MCF 10A (cell line): ENCODE measurements around the gene MOCOS. TPM values are rescaled to one million over a fixed set of nuclear protein-coding genes. Genes with fewer than 3 reads are reported as not detected.

Experiments
- BruUV-seq: library from RNA; stranded (reverse); fragments of 400-500 nt; replicated peaks from 2 replicates; lab custom pipeline; 2021; lab: Mats Ljungman, UMichigan
- CTCF ChIA-PET: fragments of 300-600 bp; sonication (Branson Sonifier 250); formaldehyde crosslinking; extraction: SDS; loops from one replicate; lab custom pipeline; 2021; ENCODE audit warnings: antibody characterized with exemption, inconsistent platforms; lab: Yijun Ruan, JAX
- POLR2A ChIA-PET: fragments of 300-600, 350-650 bp; sonication (Branson Sonifier 250); formaldehyde crosslinking; extraction: SDS; loops from one replicate; lab custom pipeline; 2020; ENCODE audit warnings: antibody characterized with exemption, inconsistent platforms; lab: Yijun Ruan, JAX
- DNase-seq: peaks from one replicate; pipeline ENCODE4 v3.0.0-alpha.2; 2018; ENCODE audit not compliant: unreplicated experiment
- H3K27ac Mint-ChIP-seq: one replicate; pipeline ENCODE4 v1.8.0; 2022; ENCODE audit warnings: mild to moderate bottlenecking, low read depth, mixed read lengths; ENCODE audit not compliant: unreplicated experiment
- H3K27me3 Mint-ChIP-seq: one replicate; pipeline ENCODE4 v1.8.0; 2022; ENCODE audit warnings: mixed read lengths; ENCODE audit not compliant: insufficient read depth, unreplicated experiment
- H3K36me3 Mint-ChIP-seq: one replicate; pipeline ENCODE4 v1.8.0; 2022; ENCODE audit warnings: mild to moderate bottlenecking, moderate library complexity, mixed read lengths; ENCODE audit not compliant: insufficient read depth, unreplicated experiment
- H3K4me1 Mint-ChIP-seq: one replicate; pipeline ENCODE4 v1.8.0; 2022; ENCODE audit warnings: mixed read lengths; ENCODE audit not compliant: insufficient read depth, unreplicated experiment
- H3K4me3 Mint-ChIP-seq: one replicate; pipeline ENCODE4 v1.8.0; 2022; ENCODE audit warnings: mild to moderate bottlenecking, moderate library complexity, mixed read lengths; ENCODE audit not compliant: unreplicated experiment
- H3K9me3 Mint-ChIP-seq: one replicate; pipeline ENCODE4 v1.8.0; 2022; ENCODE audit warnings: mixed read lengths; ENCODE audit not compliant: unreplicated experiment
- intact Hi-C: fragments of 100-400 bp; cut with micrococcal nuclease; formaldehyde crosslinking; loops from 2 replicates; pipeline ENCODE4 v1.14.1; 2022
- total RNA-seq: library from RNA; stranded (reverse); gene quantifications from 2 replicates; pipeline ENCODE4 v1.2.3, GENCODE V29; 2022
- TF ChIP-seq, protein P1 (sequence below): fragments of 200-600 bp; IDR thresholded peaks from one replicate; pipeline ENCODE4 v1.8.0; 2022; ENCODE audit warnings: antibody characterized with exemption, mild to moderate bottlenecking; ENCODE audit not compliant: unreplicated experiment

The MOCOS gene
- total RNA-seq, 1 experiment from 2014 or later, result 81.1 TPM

DNA sequence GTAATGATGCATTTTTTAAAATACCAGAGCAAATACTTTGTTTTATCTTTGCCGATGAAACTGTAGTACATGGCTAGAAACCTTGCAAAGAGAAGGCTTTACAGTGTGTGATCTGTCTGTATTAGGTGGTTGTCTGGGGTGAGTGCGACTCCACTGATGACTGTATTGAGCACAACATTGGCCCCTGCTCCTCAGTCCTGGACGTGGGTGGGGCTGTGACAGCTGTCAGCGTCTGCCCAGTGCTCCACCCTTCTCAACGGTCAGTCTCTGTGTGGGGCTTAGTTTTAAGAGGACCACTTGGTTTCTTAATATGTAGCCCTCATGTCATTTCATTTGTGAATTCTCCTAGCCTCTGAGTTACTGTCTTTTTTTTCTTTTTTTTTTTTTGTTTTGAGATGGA is 17.4 kb upstream of the MOCOS start:
- DNase-seq, result no peak
- intact Hi-C loops, result no loop called here
- TF ChIP-seq, protein P1, sequence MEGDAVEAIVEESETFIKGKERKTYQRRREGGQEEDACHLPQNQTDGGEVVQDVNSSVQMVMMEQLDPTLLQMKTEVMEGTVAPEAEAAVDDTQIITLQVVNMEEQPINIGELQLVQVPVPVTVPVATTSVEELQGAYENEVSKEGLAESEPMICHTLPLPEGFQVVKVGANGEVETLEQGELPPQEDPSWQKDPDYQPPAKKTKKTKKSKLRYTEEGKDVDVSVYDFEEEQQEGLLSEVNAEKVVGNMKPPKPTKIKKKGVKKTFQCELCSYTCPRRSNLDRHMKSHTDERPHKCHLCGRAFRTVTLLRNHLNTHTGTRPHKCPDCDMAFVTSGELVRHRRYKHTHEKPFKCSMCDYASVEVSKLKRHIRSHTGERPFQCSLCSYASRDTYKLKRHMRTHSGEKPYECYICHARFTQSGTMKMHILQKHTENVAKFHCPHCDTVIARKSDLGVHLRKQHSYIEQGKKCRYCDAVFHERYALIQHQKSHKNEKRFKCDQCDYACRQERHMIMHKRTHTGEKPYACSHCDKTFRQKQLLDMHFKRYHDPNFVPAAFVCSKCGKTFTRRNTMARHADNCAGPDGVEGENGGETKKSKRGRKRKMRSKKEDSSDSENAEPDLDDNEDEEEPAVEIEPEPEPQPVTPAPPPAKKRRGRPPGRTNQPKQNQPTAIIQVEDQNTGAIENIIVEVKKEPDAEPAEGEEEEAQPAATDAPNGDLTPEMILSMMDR, result no peak
- Mint-ChIP-seq H3K27ac (no peak overlapping the region), H3K36me3 (peaks cover 69% of the 10 kb centered on the region), H3K4me3 (no peak overlapping the region), H3K4me1 (no peaks in the 10 kb centered on the region), H3K27me3 (no peaks in the 10 kb centered on the region), H3K9me3 (no peaks in the 10 kb centered on the region)
- ChIA-PET POLR2A (interaction anchor here (0.7 kb wide), 1 partner anchor 17 kb away, joined by 3 read pairs; no protein-coding TSS in a partner anchor), CTCF (interaction anchor here (0.6 to 1.6 kb wide), 4 partner anchors 36 to 403 kb away, joined by 3 to 4 read pairs (median 4); no protein-coding TSS in a partner anchor)
- no TSS peak for BruUV-seq

DNA sequence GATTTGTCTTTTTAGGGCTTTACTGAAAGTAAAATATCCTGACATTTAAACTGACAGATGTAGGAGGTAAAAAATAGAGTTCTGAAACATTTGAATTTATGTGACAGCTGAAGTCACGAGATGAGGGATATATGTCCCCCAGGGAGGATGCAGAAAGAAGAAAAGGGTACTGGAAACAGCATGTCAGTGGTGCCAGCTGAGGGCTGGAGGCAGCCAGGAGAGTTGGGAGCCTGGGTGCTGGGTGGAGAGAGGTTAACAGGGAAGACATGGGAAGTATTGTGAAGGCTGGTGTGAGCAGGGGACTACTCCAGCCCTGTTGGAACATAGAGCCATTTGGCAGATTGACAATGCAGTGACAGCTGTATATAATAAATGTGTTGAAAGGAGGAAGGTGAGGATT is 11.8 kb upstream of the MOCOS start:
- no peak overlapping the region for H3K4me3 Mint-ChIP-seq
- ChIA-PET POLR2A (interaction anchor here (0.7 to 7.7 kb wide), 9 partner anchors 12 to 203 kb away, joined by 3 to 50 read pairs (median 4); partner anchors contain the start of genes ELP2, MOCOS, RMP24 and SLC39A6), CTCF (interaction anchor here (0.6 to 1.5 kb wide), 4 partner anchors 10 to 419 kb away, joined by 3 to 4 read pairs (median 4); no protein-coding TSS in a partner anchor)
- BruUV-seq, result TSS peak; percentile 3
- peaks cover 26% of the 10 kb centered on the region for H3K4me1 Mint-ChIP-seq
- intact Hi-C loops, result no loop called here
- TF ChIP-seq, protein P1, result no peak
- H3K27me3 Mint-ChIP-seq, result no peaks in the 10 kb centered on the region
- peaks cover 49% of the 10 kb centered on the region for H3K36me3 Mint-ChIP-seq
- no peak for DNase-seq
- peak overlapping the region; percentile 65 for H3K27ac Mint-ChIP-seq
- no peaks in the 10 kb centered on the region for H3K9me3 Mint-ChIP-seq

DNA sequence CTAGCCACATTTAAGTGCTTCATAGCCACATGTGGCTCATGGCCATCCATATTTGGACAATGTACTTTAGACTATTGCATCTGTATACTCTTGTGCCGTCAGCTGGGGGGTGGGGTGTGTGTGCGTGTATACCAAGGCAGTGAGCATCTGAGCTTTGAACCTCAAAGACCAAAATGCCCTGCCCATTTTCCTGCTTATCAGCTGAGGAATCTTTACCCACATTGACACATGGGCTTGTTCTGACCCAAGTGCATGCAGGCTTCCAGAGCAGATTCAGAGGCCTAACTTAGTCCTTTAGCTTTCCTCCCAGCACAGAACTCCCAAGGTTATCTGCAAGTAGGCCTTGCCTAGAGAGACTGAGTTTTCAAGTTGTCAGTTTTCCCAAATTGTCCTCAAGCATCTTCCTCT is 11.1 kb upstream of the MOCOS start:
- H3K36me3 Mint-ChIP-seq, result peaks cover 45% of the 10 kb centered on the region
- POLR2A ChIA-PET, result interaction anchor here (0.7 to 7.7 kb wide), 6 partner anchors 11 to 204 kb away, joined by 3 to 50 read pairs (median 5); partner anchors contain the start of genes ELP2, MOCOS, RMP24 and SLC39A6
- H3K9me3 Mint-ChIP-seq, result no peaks in the 10 kb centered on the region
- CTCF ChIA-PET, result interaction anchor here (1.5 kb wide), 1 partner anchor 420 kb away, joined by 4 read pairs; no protein-coding TSS in a partner anchor
- peak; percentile 29 for DNase-seq
- intact Hi-C loops, result no loop called here
- peak overlapping the region; percentile 65 for H3K27ac Mint-ChIP-seq
- H3K4me3 Mint-ChIP-seq, result no peak overlapping the region
- no TSS peak for BruUV-seq
- H3K27me3 Mint-ChIP-seq, result no peaks in the 10 kb centered on the region
- TF ChIP-seq, protein P1, result no peak
- H3K4me1 Mint-ChIP-seq, result peaks cover 30% of the 10 kb centered on the region

DNA sequence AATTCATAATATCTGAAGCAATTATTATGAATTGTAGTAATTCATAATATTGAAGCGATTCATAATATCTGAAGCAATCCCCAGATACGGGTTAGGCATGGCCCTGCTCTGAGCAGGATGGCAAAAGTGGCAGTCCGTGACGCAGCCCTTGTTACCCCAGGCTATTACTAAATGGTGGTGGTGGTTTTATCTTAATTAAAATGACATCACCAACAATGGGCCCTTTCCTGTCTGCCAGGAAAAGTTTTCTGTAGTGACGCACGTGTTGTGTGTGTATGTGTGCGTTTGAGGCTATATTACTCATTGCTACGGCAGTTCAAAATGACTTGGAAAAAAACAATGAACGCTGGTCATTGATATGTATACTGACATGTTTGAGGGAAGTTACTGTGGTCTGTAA is 10.6 kb upstream of the MOCOS start:
- Mint-ChIP-seq H3K4me3 (no peak overlapping the region), H3K9me3 (no peaks in the 10 kb centered on the region), H3K4me1 (peaks cover 30% of the 10 kb centered on the region), H3K27me3 (no peaks in the 10 kb centered on the region), H3K27ac (peak overlapping the region; percentile 65), H3K36me3 (peaks cover 40% of the 10 kb centered on the region)
- BruUV-seq, result no TSS peak
- DNase-seq, result peak; percentile 95
- intact Hi-C loops, result no loop called here
- ChIA-PET POLR2A (interaction anchor here (2.0 to 7.7 kb wide), 3 partner anchors 11 to 48 kb away, joined by 6 to 50 read pairs (median 10); partner anchors contain the start of genes ELP2, MOCOS and SLC39A6), CTCF (interaction anchor here (1.5 kb wide), 1 partner anchor 420 kb away, joined by 4 read pairs; no protein-coding TSS in a partner anchor)
- TF ChIP-seq, protein P1, result no peak
